AG04450 (cell line): ENCODE results near the gene TNFAIP3. TPM values are rescaled to one million over a fixed set of nuclear protein-coding genes. Genes with fewer than 3 reads are reported as not detected.

Source experiments
- CTCF ChIA-PET: fragments of 300-600, 350-600 bp; formaldehyde crosslinking; extraction: SDS; loops from one replicate; lab custom pipeline; 2022; ENCODE audit warnings: antibody characterized with exemption, inconsistent platforms; lab: Charles Lee
- POLR2A ChIA-PET: fragments of 350-600 bp; formaldehyde crosslinking; extraction: SDS; loops from one replicate; lab custom pipeline; 2021; ENCODE audit warnings: antibody characterized with exemption, inconsistent platforms; lab: Yijun Ruan, JAX
- DNase-seq: peaks from one replicate; pipeline ENCODE4 v3.0.0-alpha.2; 2011; ENCODE audit warnings: low read depth, low spot score
- H3K27ac ChIP-seq: one replicate; pipeline ENCODE4 v1.5.1; 2012; ENCODE audit warnings: low read depth, low read length, control low read depth
- H3K27me3 ChIP-seq: one replicate; pipeline ENCODE4 v1.6.0; 2012; ENCODE audit warnings: low read length; ENCODE audit not compliant: control insufficient read depth, insufficient read depth
- H3K4me3 ChIP-seq: 2 replicates; pipeline ENCODE4 v1.5.1; 2011; ENCODE audit warnings: mild to moderate bottlenecking, low read depth, low read length, control low read depth
- H3K9me3 ChIP-seq: 2 replicates; pipeline ENCODE4 v1.5.1; 2012; ENCODE audit warnings: low read length; ENCODE audit not compliant: control insufficient read depth, insufficient read depth
- CTCF ChIP-seq: IDR thresholded peaks from 2 replicates; pipeline ENCODE4 v1.5.1; 2011; ENCODE audit warnings: low read depth, low read length, control low read depth, inconsistent platforms
- polyA minus RNA-seq: library from RNA; depleted of rRNA, polyadenylated mRNA; stranded (reverse); fragments of >200 nt; gene quantifications from 2 replicates; pipeline ENCODE4 v1.2.3, GENCODE V29; 2011; rRNA and poly(A)+ RNA removed
- polyA plus RNA-seq: library from polyadenylated mRNA; depleted of rRNA; stranded (reverse); fragments of >200 nt; gene quantifications from 2 replicates; pipeline ENCODE4 v1.2.3, GENCODE V29; 2011; rRNA removed

The TNFAIP3 gene
- 16.7 and 19.5 TPM in 2 replicates for polyA plus RNA-seq
- polyA minus RNA-seq: 10.5 and 13.5 TPM in 2 replicates

- Histone ChIP-seq H3K9me3 (no peaks in the 10 kb centered on the region; the same call in 1 of the 2 replicates), H3K27ac (peak within 1 kb of the TSS; percentile 57), H3K4me3 (peak within 1 kb of the TSS; percentile 89), H3K27me3 (no peaks in the 10 kb centered on the region)
- ChIA-PET POLR2A (interaction anchor here (1.4 to 1.6 kb wide), 2 partner anchors 157 to 159 kb away, joined by 3 to 4 read pairs; no protein-coding TSS in a partner anchor), CTCF (interaction anchor here (0.6 to 5.3 kb wide), 42 partner anchors 8 to 645 kb away, joined by 3 to 38 read pairs (median 5); no protein-coding TSS in a partner anchor)
- DNase-seq: peak; percentile 90
- peak; percentile 60 for TF ChIP-seq CTCF
Observed at GRCh38 chr6:137866914-137867684, at the start of gene TNFAIP3. TNFAIP3 (plus strand) TSS chr6:137867259; CDS start chr6:137871228, 3,969 bp downstream.

- DNase-seq: no peak
- no peak for TF ChIP-seq CTCF
- H3K27ac ChIP-seq: no peak overlapping the region
- no peak overlapping the region for H3K4me3 ChIP-seq
- H3K9me3 ChIP-seq: no peaks in the 10 kb centered on the region
- POLR2A ChIA-PET: no interaction called here
- no peaks in the 10 kb centered on the region for H3K27me3 ChIP-seq
- CTCF ChIA-PET: interaction anchor here (1.1 kb wide), 1 partner anchor 19 kb away, joined by 5 read pairs; no protein-coding TSS in a partner anchor
Observed at GRCh38 chr6:137818440-137818839, 48.6 kb upstream of the TNFAIP3 start.

- no peak overlapping the region for H3K4me3 ChIP-seq
- DNase-seq: no peak
- no peaks in the 10 kb centered on the region for H3K27me3 ChIP-seq
- CTCF ChIA-PET: interaction anchor here (1.5 kb wide), 1 partner anchor 112 kb away, joined by 3 read pairs; no protein-coding TSS in a partner anchor
- H3K27ac ChIP-seq: no peak overlapping the region
- POLR2A ChIA-PET: no interaction called here
- no peaks in the 10 kb centered on the region for H3K9me3 ChIP-seq
- TF ChIP-seq CTCF: no peak
Observed at GRCh38 chr6:137819740-137820139, 47.3 kb upstream of the TNFAIP3 start.

GRCh38 chr6:137820425-137820824, 46.6 kb upstream of the TNFAIP3 start:
- CTCF ChIA-PET: interaction anchor here (0.8 to 1.5 kb wide), 2 partner anchors 20 to 112 kb away, joined by 3 read pairs; no protein-coding TSS in a partner anchor
- no peaks in the 10 kb centered on the region for H3K27me3 ChIP-seq
- POLR2A ChIA-PET: no interaction called here
- no peak overlapping the region for H3K4me3 ChIP-seq
- no peaks in the 10 kb centered on the region for H3K9me3 ChIP-seq
- no peak overlapping the region for H3K27ac ChIP-seq
- TF ChIP-seq CTCF: no peak
- no peak for DNase-seq

- TF ChIP-seq CTCF: no peak
- H3K9me3 ChIP-seq: no peaks in the 10 kb centered on the region
- H3K27ac ChIP-seq: no peak overlapping the region
- H3K27me3 ChIP-seq: no peaks in the 10 kb centered on the region
- CTCF ChIA-PET: interaction anchor here (0.8 to 1.5 kb wide), 2 partner anchors 21 to 113 kb away, joined by 3 read pairs; no protein-coding TSS in a partner anchor
- POLR2A ChIA-PET: no interaction called here
- H3K4me3 ChIP-seq: no peak overlapping the region
- no peak for DNase-seq
Observed at GRCh38 chr6:137820952-137821351, 46.1 kb upstream of the TNFAIP3 start.
